SK-N-SH treated with all-trans-retinoic acid at 6 μM for 48 hours (cell line): ENCODE measurements around the gene CYP3A5.

ENCODE experiments used
- BACH2 ChIP-seq: fragments of 250-450 bp; sonication (Bioruptor Pico); IDR thresholded peaks from 2 replicates; pipeline ENCODE4 v1.9.0; 2021; ENCODE audit warnings: mild to moderate bottlenecking, borderline replicate concordance
- OSR1 ChIP-seq: fragments of 250-450 bp; sonication (Bioruptor Pico); IDR thresholded peaks from 2 replicates; pipeline ENCODE4 v1.8.0; 2022; ENCODE audit warnings: moderate library complexity, mild to moderate bottlenecking, inconsistent platforms
- TOX ChIP-seq: fragments of 250-450 bp; sonication (Bioruptor Pico); IDR thresholded peaks from 2 replicates; pipeline ENCODE4 v1.8.0; 2021; ENCODE audit warnings: mild to moderate bottlenecking, moderate library complexity, borderline replicate concordance
- ZFP30 ChIP-seq: fragments of 450-650 bp; formaldehyde crosslinking; IDR thresholded peaks from 2 replicates; pipeline ENCODE4 v1.5.0; 2022; ENCODE audit warnings: mild to moderate bottlenecking, moderate library complexity
- TF ChIP-seq, protein P1 (sequence below): fragments of 250-450 bp; sonication (Bioruptor Pico); IDR thresholded peaks from 2 replicates; pipeline ENCODE4 v1.8.0; 2021; ENCODE audit warnings: low read depth, mild to moderate bottlenecking, moderate library complexity, borderline replicate concordance
- TF ChIP-seq, protein P2 (sequence below): fragments of 250-450 bp; sonication (Bioruptor Pico); IDR thresholded peaks from 2 replicates; pipeline ENCODE4 v1.8.0; 2020; ENCODE audit warnings: mild to moderate bottlenecking, moderate library complexity, borderline replicate concordance
- TF ChIP-seq, protein P3 (sequence below): fragments of 250-450 bp; sonication (Bioruptor Pico); IDR thresholded peaks from 2 replicates; pipeline ENCODE4 v1.5.1; 2021; ENCODE audit warnings: mild to moderate bottlenecking, moderate library complexity

DNA sequence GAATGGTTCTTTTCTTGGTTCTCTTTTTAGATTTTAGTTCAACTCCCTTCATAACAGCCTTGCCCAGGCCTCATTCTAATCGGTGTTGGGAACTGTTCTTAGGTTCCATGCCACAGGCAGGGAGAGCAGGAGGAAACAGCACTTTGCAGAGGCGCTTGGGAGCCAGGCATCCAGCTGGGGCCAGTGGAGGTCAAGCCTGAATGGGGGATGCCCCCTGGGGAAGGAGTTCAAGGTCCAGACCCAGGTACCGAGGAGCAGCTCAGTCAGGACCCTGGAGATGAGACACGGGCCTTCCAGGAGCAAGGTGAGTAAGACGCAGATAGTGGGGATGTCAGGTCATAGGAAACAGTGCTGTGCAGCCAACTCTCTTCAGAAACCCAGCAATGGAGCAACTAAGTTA is 58.5 kb downstream of the CYP3A5 start:
- TF ChIP-seq TOX (CRISPR knock-in tag) (no peak), ZFP30 (CRISPR knock-in tag) (no peak), BACH2 (no peak), OSR1 (CRISPR knock-in tag) (no peak)
- TF ChIP-seq, protein P1, sequence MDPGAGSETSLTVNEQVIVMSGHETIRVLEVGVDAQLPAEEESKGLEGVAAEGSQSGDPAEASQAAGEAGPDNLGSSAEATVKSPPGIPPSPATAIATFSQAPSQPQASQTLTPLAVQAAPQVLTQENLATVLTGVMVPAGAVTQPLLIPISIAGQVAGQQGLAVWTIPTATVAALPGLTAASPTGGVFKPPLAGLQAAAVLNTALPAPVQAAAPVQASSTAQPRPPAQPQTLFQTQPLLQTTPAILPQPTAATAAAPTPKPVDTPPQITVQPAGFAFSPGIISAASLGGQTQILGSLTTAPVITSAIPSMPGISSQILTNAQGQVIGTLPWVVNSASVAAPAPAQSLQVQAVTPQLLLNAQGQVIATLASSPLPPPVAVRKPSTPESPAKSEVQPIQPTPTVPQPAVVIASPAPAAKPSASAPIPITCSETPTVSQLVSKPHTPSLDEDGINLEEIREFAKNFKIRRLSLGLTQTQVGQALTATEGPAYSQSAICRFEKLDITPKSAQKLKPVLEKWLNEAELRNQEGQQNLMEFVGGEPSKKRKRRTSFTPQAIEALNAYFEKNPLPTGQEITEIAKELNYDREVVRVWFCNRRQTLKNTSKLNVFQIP: no peak
- TF ChIP-seq, protein P2, sequence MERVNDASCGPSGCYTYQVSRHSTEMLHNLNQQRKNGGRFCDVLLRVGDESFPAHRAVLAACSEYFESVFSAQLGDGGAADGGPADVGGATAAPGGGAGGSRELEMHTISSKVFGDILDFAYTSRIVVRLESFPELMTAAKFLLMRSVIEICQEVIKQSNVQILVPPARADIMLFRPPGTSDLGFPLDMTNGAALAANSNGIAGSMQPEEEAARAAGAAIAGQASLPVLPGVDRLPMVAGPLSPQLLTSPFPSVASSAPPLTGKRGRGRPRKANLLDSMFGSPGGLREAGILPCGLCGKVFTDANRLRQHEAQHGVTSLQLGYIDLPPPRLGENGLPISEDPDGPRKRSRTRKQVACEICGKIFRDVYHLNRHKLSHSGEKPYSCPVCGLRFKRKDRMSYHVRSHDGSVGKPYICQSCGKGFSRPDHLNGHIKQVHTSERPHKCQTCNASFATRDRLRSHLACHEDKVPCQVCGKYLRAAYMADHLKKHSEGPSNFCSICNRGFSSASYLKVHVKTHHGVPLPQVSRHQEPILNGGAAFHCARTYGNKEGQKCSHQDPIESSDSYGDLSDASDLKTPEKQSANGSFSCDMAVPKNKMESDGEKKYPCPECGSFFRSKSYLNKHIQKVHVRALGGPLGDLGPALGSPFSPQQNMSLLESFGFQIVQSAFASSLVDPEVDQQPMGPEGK (CRISPR knock-in tag): no peak
- TF ChIP-seq, protein P3, sequence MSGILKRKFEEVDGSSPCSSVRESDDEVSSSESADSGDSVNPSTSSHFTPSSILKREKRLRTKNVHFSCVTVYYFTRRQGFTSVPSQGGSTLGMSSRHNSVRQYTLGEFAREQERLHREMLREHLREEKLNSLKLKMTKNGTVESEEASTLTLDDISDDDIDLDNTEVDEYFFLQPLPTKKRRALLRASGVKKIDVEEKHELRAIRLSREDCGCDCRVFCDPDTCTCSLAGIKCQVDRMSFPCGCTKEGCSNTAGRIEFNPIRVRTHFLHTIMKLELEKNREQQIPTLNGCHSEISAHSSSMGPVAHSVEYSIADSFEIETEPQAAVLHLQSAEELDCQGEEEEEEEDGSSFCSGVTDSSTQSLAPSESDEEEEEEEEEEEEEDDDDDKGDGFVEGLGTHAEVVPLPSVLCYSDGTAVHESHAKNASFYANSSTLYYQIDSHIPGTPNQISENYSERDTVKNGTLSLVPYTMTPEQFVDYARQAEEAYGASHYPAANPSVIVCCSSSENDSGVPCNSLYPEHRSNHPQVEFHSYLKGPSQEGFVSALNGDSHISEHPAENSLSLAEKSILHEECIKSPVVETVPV (CRISPR knock-in tag): no peak
